ENCODE results near the gene SMURF2.
"Not testable (repeated sequence)": the region's sequence is repeated elsewhere in the genome, so short reads cannot be mapped to it uniquely, and the experiment has no call there.

Gene SMURF2

GRCh38 chr17:64628641-64629040 lies 33.5 kb downstream of the SMURF2 start:
- DNase-seq, result no peak

GRCh38 chr17:64627797-64628196 lies 34.3 kb downstream of the SMURF2 start:
- no peak for DNase-seq

GRCh38 chr17:64626827-64627226 lies 35.3 kb downstream of the SMURF2 start:
- DNase-seq, result no peak

GRCh38 chr17:64625541-64625940 lies 36.6 kb downstream of the SMURF2 start:
- DNase-seq, result no peak

- DNase-seq, result no peak
These were observed 39.0 kb downstream of the SMURF2 start for GRCh38 chr17:64622931-64623654.

GRCh38 chr17:64621772-64622171 lies 40.3 kb downstream of the SMURF2 start:
- no peak for DNase-seq

- no peak for DNase-seq
These were observed 43.3 kb downstream of the SMURF2 start for GRCh38 chr17:64618848-64619247.

GRCh38 chr17:64617125-64617780 lies 44.9 kb downstream of the SMURF2 start:
- DNase-seq, result no peak

- DNase-seq, result no peak
These were observed 47.0 kb downstream of the SMURF2 start for GRCh38 chr17:64615028-64615677.

GRCh38 chr17:64614266-64615027 lies 47.7 kb downstream of the SMURF2 start:
- DNase-seq, result no peak

GRCh38 chr17:64611369-64611768 lies 50.7 kb downstream of the SMURF2 start:
- no peak for DNase-seq

GRCh38 chr17:64610244-64610643 lies 51.9 kb downstream of the SMURF2 start:
- not testable (repeated sequence) for DNase-seq

- no peak for DNase-seq
These were observed 53.5 kb downstream of the SMURF2 start for GRCh38 chr17:64608571-64608981.

GRCh38 chr17:64607862-64608565 lies 54.1 kb downstream of the SMURF2 start:
- DNase-seq, result no peak

GRCh38 chr17:64604532-64604931 lies 57.6 kb downstream of the SMURF2 start:
- DNase-seq, result not testable (repeated sequence)

- DNase-seq, result no peak
These were observed 58.1 kb downstream of the SMURF2 start for GRCh38 chr17:64603987-64604386.

GRCh38 chr17:64599827-64600226 lies 62.3 kb downstream of the SMURF2 start:
- DNase-seq, result no peak

GRCh38 chr17:64599187-64599676 lies 62.9 kb downstream of the SMURF2 start:
- DNase-seq, result peak; percentile 61

GRCh38 chr17:64598672-64599071 lies 63.4 kb downstream of the SMURF2 start:
- DNase-seq, result no peak

- no peak for DNase-seq
These were observed 65.1 kb downstream of the SMURF2 start for GRCh38 chr17:64596988-64597387.

GRCh38 chr17:64596439-64596838 lies 65.7 kb downstream of the SMURF2 start:
- no peak for DNase-seq

- no peak for DNase-seq
These were observed 70.2 kb downstream of the SMURF2 start for GRCh38 chr17:64591944-64592343.
